ENCODE results near the gene CMTR2.

DNA sequence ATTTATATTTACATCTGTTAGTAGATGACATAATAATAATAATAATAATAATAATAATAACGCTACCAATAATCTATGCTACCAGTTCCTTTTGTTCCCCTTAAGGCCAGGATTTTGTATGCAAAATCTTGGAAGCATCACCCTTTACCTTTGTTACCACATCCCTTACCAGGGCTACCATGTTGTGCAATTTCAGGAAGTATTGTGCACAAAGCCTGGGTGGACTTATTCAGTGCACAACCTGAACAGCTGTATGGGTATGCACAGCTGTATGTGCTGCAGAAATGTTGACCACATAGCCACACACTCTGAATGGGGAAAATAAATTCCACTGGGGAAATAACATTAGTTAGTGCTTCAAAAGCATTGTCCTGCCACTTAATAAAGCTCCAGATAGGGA lies 49.4 kb upstream of the CMTR2 start:
- TF ChIP-seq, protein P1, sequence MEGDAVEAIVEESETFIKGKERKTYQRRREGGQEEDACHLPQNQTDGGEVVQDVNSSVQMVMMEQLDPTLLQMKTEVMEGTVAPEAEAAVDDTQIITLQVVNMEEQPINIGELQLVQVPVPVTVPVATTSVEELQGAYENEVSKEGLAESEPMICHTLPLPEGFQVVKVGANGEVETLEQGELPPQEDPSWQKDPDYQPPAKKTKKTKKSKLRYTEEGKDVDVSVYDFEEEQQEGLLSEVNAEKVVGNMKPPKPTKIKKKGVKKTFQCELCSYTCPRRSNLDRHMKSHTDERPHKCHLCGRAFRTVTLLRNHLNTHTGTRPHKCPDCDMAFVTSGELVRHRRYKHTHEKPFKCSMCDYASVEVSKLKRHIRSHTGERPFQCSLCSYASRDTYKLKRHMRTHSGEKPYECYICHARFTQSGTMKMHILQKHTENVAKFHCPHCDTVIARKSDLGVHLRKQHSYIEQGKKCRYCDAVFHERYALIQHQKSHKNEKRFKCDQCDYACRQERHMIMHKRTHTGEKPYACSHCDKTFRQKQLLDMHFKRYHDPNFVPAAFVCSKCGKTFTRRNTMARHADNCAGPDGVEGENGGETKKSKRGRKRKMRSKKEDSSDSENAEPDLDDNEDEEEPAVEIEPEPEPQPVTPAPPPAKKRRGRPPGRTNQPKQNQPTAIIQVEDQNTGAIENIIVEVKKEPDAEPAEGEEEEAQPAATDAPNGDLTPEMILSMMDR (IDR thresholded peaks at IDR 0.05): no peak
- TF ChIP-seq EZH2 (IDR thresholded peaks at IDR 0.05; ENCODE audit: borderline replicate concordance, insufficient read depth, low read depth, low read length, poor library complexity, severe bottlenecking): no peak

Data from B cell (primary cell).